K562 (cell line): ENCODE results near the gene LGALS13. TPM values are rescaled to one million over a fixed set of nuclear protein-coding genes. Genes with fewer than 3 reads are reported as not detected.

ENCODE experiments used
- ATAC-seq: fragments of 200-7000 bp; cut with Tn5 transposase; 3 replicates; pipeline ENCODE4 v1.9.1; 2020; ENCODE audit warnings: moderate library complexity
- BruUV-seq: library from RNA; stranded (reverse); fragments of 400-500 nt; replicated peaks from 2 replicates; lab custom pipeline; 2021; lab: Mats Ljungman, UMichigan
- CTCF ChIA-PET: fragments of 300-600 bp; formaldehyde crosslinking; extraction: SDS; loops from one replicate; lab custom pipeline; 2021; ENCODE audit warnings: low intra/inter-chr PET ratio; lab: Yijun Ruan, JAX
- POLR2A ChIA-PET: fragments of 300-600, 350-650 bp; sonication (Branson Sonifier 250); formaldehyde crosslinking; extraction: SDS; loops from one replicate; lab custom pipeline; 2021; ENCODE audit warnings: antibody characterized with exemption, inconsistent platforms; lab: Yijun Ruan, JAX
- DNase-seq, 4 experiments: peaks; one replicate each; pipeline versions ENCODE4 v3.0.0 to v3.0.0-alpha.2; 2011 to 2018; ENCODE audit warnings: low spot score in 3 of 4, mixed read lengths in 3 of 4; ENCODE audit errors: extremely low read depth in 1 of 4
- FAIRE-seq: peaks from 2 replicates; lab custom pipeline; 2011; peaks lifted over from hg19 to GRCh38; lab: Jason Lieb, UNC
- H2AFZ ChIP-seq: 2 replicates; pipeline ENCODE4 v1.6.0; 2011; ENCODE audit warnings: low read depth, low read length, control low read depth, inconsistent platforms
- H3K27ac ChIP-seq: fragments of 200-600 bp; 3 replicates; pipeline ENCODE4 v1.8.0; 2011; ENCODE audit warnings: low read depth, mild to moderate bottlenecking, control low read depth, inconsistent platforms, low read length, moderate library complexity, mixed read lengths; ENCODE audit errors: extremely low read depth
- H3K27me3 ChIP-seq, 2 experiments: fragments of 300-600 bp in 1 of 2; 2 replicates in 1 of 2; 3 replicates in 1 of 2; pipeline versions ENCODE4 v1.6.0 to v1.8.0; 2011; ENCODE audit warnings: inconsistent platforms in 2 of 2, low read length in 2 of 2, mild to moderate bottlenecking in 1 of 2, mixed read lengths in 1 of 2, moderate library complexity in 1 of 2; ENCODE audit not compliant: control insufficient read depth in 2 of 2, insufficient read depth in 2 of 2
- H3K36me3 ChIP-seq: fragments of 300-600 bp; 3 replicates; pipeline ENCODE4 v1.8.0; 2011; ENCODE audit warnings: mild to moderate bottlenecking, low read length, inconsistent platforms; ENCODE audit not compliant: control insufficient read depth, insufficient read depth
- H3K4me1 ChIP-seq, 2 experiments: fragments of 200-600 bp in 1 of 2; replicated peaks in 1 of 2; 2 replicates in 1 of 2; 3 replicates in 1 of 2; pipeline versions ENCODE4 v1.5.1 to v1.8.0; 2011; ENCODE audit warnings: inconsistent platforms in 2 of 2, low read length in 2 of 2, mild to moderate bottlenecking in 1 of 2, mixed read lengths in 1 of 2, moderate library complexity in 1 of 2; ENCODE audit not compliant: control insufficient read depth in 2 of 2, insufficient read depth in 2 of 2
- H3K4me2 ChIP-seq: 2 replicates; pipeline ENCODE4 v1.6.1; 2011; ENCODE audit warnings: low read length, control low read depth, inconsistent platforms, mixed read lengths; ENCODE audit not compliant: insufficient read depth
- H3K4me3 ChIP-seq: fragments of 200-600 bp; sonication (generic), shearing (Covaris generic); 2 replicates; pipeline ENCODE4 v1.5.1; 2016; ENCODE audit warnings: control low read depth, inconsistent platforms
- H3K79me2 ChIP-seq: fragments of 200-600 bp; 3 replicates; pipeline ENCODE4 v1.8.0; 2011; ENCODE audit warnings: low read length, inconsistent platforms; ENCODE audit not compliant: control insufficient read depth, insufficient read depth
- H3K9ac ChIP-seq, 2 experiments: 2 replicates each; pipeline versions ENCODE4 v1.6.0 to v1.6.1; 2011; ENCODE audit warnings: low read depth in 2 of 2, low read length in 2 of 2, control low read depth in 1 of 2, inconsistent platforms in 1 of 2, mild to moderate bottlenecking in 1 of 2, mixed read lengths in 1 of 2; ENCODE audit not compliant: insufficient read depth in 1 of 2
- H3K9me1 ChIP-seq: one replicate; pipeline ENCODE4 v1.6.0; 2011; ENCODE audit warnings: inconsistent platforms, mild to moderate bottlenecking, low read length, moderate library complexity; ENCODE audit not compliant: control insufficient read depth, insufficient read depth
- H3K9me3 ChIP-seq: replicated peaks from 2 replicates; pipeline ENCODE4 v1.5.1; 2011; ENCODE audit warnings: low read depth, low read length, inconsistent platforms; ENCODE audit not compliant: control insufficient read depth, insufficient read depth
- H4K20me1 ChIP-seq: replicated peaks from 2 replicates; pipeline ENCODE4 v1.6.1; 2011; ENCODE audit warnings: low read length, inconsistent platforms, mixed read lengths; ENCODE audit not compliant: control insufficient read depth, insufficient read depth
- ATF2 ChIP-seq: sonication (generic); formaldehyde crosslinking; IDR thresholded peaks from 2 replicates; pipeline ENCODE4 v1.8.1; 2022; ENCODE audit warnings: missing genetic modification reagents
- BACH1 ChIP-seq: fragments of 200-800 bp; sonication (Bioruptor generic); IDR thresholded peaks from 2 replicates; pipeline ENCODE4 v1.6.1; 2016; ENCODE audit warnings: missing genetic modification characterization, missing compliant biosample characterization
- BCOR ChIP-seq: fragments of 450-650 bp; IDR thresholded peaks from 2 replicates; pipeline ENCODE4 v1.6.1; 2016
- FOSL1 ChIP-seq: fragments of 200-800 bp; sonication (Bioruptor generic); conservative IDR thresholded peaks from 2 replicates; pipeline ENCODE4 v1.6.1; 2016; ENCODE audit warnings: missing genetic modification characterization, missing compliant biosample characterization
- HCFC1 ChIP-seq: IDR thresholded peaks from 2 replicates; pipeline ENCODE4 v1.6.1; 2012; ENCODE audit warnings: low read depth, low read length, improper control_type of control experiment
- HDAC6 ChIP-seq: IDR thresholded peaks from 2 replicates; pipeline ENCODE4 v1.6.1; 2012; ENCODE audit warnings: low read depth, mild to moderate bottlenecking, control low read depth, inconsistent platforms, low read length, moderate library complexity
- RBM25 ChIP-seq: fragments of 200-400 bp; formaldehyde crosslinking; IDR thresholded peaks from 2 replicates; pipeline ENCODE4 v1.6.1; 2018; ENCODE audit warnings: low read length, low read depth, moderate library complexity; ENCODE audit not compliant: severe bottlenecking
- SAFB ChIP-seq: fragments of 200-400 bp; formaldehyde crosslinking; IDR thresholded peaks from 2 replicates; pipeline ENCODE4 v1.6.1; 2017; ENCODE audit warnings: low read depth, low read length, borderline replicate concordance
- SLC30A9 ChIP-seq: fragments of 250-450 bp; sonication (Bioruptor Pico); IDR thresholded peaks from 2 replicates; pipeline ENCODE4 v1.8.0; 2022; ENCODE audit warnings: mild to moderate bottlenecking, moderate library complexity
- SRSF1 ChIP-seq: fragments of 200-400 bp; formaldehyde crosslinking; IDR thresholded peaks from 2 replicates; pipeline ENCODE4 v1.6.1; 2017; ENCODE audit warnings: mild to moderate bottlenecking, low read depth, low read length, moderate library complexity
- TRIM28 ChIP-seq: fragments of 450-650 bp; IDR thresholded peaks from 2 replicates; pipeline ENCODE4 v1.6.1; 2017
- ZFX ChIP-seq: sonication (generic); formaldehyde crosslinking; IDR thresholded peaks from 2 replicates; pipeline ENCODE4 v1.8.0; 2022; ENCODE audit warnings: mild to moderate bottlenecking, missing genetic modification reagents, moderate library complexity
- ZNF511 ChIP-seq: sonication (generic); formaldehyde crosslinking; IDR thresholded peaks from 2 replicates; pipeline ENCODE4 v1.8.0; 2022; ENCODE audit warnings: mild to moderate bottlenecking, missing genetic modification reagents
- ZNF512 ChIP-seq: IDR thresholded peaks from 2 replicates; pipeline ENCODE4 v1.6.1; 2016; ENCODE audit warnings: missing genetic modification characterization, missing compliant biosample characterization
- ZNF785 ChIP-seq: fragments of 250-450 bp; sonication (Bioruptor Pico); IDR thresholded peaks from 2 replicates; pipeline ENCODE4 v1.4.0; 2020; ENCODE audit warnings: mild to moderate bottlenecking
- WGBS: fragments of 100-300 bp; shearing (Covaris generic); methylation state at CpG from one replicate; pipeline ENCODE4 v1.1.6; 2016; ENCODE audit warnings: low coverage, mixed read lengths; ENCODE audit not compliant: insufficient coverage; ENCODE audit errors: missing lambda C conversion rate; 5-methylcytosine and 5-hydroxymethylcytosine counted together
- in situ Hi-C: fragments of 300-500 bp; cut with MboI; formaldehyde crosslinking; loops from 4 replicates; pipeline ENCODE4 v1.15.0; 2018; ENCODE audit warnings: inconsistent platforms, mixed read lengths
- intact Hi-C: fragments of 100-400 bp; cut with micrococcal nuclease; formaldehyde crosslinking; loops from 2 replicates; pipeline ENCODE4 v1.14.2; 2022
- polyA plus RNA-seq, 8 experiments: library from polyadenylated mRNA; depleted of rRNA in 4 of 8; stranded (reverse) in 5 of 8; unstranded in 3 of 8; fragments of >200 nt; fragmentation: Nextera tagmentation in 2 of 8; fragmentation: Illumina TruSeq in 1 of 8; extraction: Ambion mirVana in 2 of 8; extraction: Trizol in 1 of 8; gene quantifications; 2 replicates each; pipeline versions ENCODE4 v1.2.1 to v1.2.3, GENCODE V29; 2011 to 2014; ENCODE audit warnings: inconsistent platforms in 1 of 8, missing spikeins in 1 of 8
- total RNA-seq, 7 experiments: library from RNA; depleted of rRNA in 6 of 7; stranded (reverse); fragments of >200 nt in 6 of 7; fragmentation: Illumina TruSeq in 2 of 7; extraction: Trizol in 2 of 7; gene quantifications; 2 replicates each; pipeline versions ENCODE4 v1.2.1 to v1.2.3, GENCODE V29; 2011 to 2021; ENCODE audit warnings: low replicate concordance in 1 of 7
- TF ChIP-seq, protein P1 (sequence below): IDR thresholded peaks from 3 replicates; pipeline ENCODE4 v1.6.1; 2011; ENCODE audit warnings: borderline replicate concordance, mild to moderate bottlenecking, moderate library complexity; ENCODE audit not compliant: insufficient read length; ENCODE audit errors: extremely low read depth

LGALS13 gene
- total and polyA plus RNA-seq, 9 of the 15 experiments (the other 6 are each of a cell fraction or from before 2014, with no cell fraction given) = 0.11 to 0.43 TPM; not detected in 7

GRCh38 chr19:39631626-39632025 lies 29.3 kb downstream of the LGALS13 start:
- DNase-seq = no peak
- in situ Hi-C loops = no loop called here
- Histone ChIP-seq H3K9me1 (no peaks in the 10 kb centered on the region), H3K4me1 (no peaks in the 10 kb centered on the region), H3K9me3 (no peaks in the 10 kb centered on the region), H3K36me3 (no peaks in the 10 kb centered on the region), H3K4me3 (no peak overlapping the region), H4K20me1 (no peaks in the 10 kb centered on the region), H2AFZ (no peak overlapping the region), H3K4me2 (no peak overlapping the region), H3K27ac (no peak overlapping the region), H3K9ac (no peak overlapping the region), H3K27me3 (peaks cover 0 to 4% of the 10 kb centered on the region in 2 experiments; a peak in 1 of 5 replicates), H3K79me2 (no peaks in the 10 kb centered on the region)
- CTCF ChIA-PET = no interaction called here
- intact Hi-C loops = no loop called here
- no peak for ATAC-seq
- no TSS peak for BruUV-seq
- WGBS = 1% methylated on average over 6 of the region's 6 CpGs
- POLR2A ChIA-PET = no interaction called here
- no peak for FAIRE-seq
- TF ChIP-seq, protein P1, sequence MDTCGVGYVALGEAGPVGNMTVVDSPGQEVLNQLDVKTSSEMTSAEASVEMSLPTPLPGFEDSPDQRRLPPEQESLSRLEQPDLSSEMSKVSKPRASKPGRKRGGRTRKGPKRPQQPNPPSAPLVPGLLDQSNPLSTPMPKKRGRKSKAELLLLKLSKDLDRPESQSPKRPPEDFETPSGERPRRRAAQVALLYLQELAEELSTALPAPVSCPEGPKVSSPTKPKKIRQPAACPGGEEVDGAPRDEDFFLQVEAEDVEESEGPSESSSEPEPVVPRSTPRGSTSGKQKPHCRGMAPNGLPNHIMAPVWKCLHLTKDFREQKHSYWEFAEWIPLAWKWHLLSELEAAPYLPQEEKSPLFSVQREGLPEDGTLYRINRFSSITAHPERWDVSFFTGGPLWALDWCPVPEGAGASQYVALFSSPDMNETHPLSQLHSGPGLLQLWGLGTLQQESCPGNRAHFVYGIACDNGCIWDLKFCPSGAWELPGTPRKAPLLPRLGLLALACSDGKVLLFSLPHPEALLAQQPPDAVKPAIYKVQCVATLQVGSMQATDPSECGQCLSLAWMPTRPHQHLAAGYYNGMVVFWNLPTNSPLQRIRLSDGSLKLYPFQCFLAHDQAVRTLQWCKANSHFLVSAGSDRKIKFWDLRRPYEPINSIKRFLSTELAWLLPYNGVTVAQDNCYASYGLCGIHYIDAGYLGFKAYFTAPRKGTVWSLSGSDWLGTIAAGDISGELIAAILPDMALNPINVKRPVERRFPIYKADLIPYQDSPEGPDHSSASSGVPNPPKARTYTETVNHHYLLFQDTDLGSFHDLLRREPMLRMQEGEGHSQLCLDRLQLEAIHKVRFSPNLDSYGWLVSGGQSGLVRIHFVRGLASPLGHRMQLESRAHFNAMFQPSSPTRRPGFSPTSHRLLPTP = no peak
- TF ChIP-seq ZNF511 (CRISPR knock-in tag) (no peak), SAFB (no peak), TRIM28 (no peak), BACH1 (tag) (no peak), ATF2 (CRISPR knock-in tag) (no peak), HCFC1 (no peak), FOSL1 (tag) (no peak), ZFX (CRISPR knock-in tag) (no peak), SLC30A9 (CRISPR knock-in tag) (no peak), BCOR (no peak), ZNF512 (tag) (no peak), HDAC6 (no peak), RBM25 (no peak), ZNF785 (no peak), SRSF1 (no peak)
